ENCODE results near the gene ULBP2.
A peak's percentile ranks its signal among the peaks of the same experiment; 100 is the strongest.
"Not testable (repeated sequence)": the region's sequence is repeated elsewhere in the genome, so short reads cannot be mapped to it uniquely, and the experiment has no call there.

The ULBP2 gene

GRCh38 chr6:149951096-149951495 is 9.3 kb downstream of the ULBP2 start:
- no peak for DNase-seq (ENCODE audit: low read depth in 2 of 2)

GRCh38 chr6:149951626-149952025 is 9.8 kb downstream of the ULBP2 start:
- no peak for DNase-seq (ENCODE audit: low read depth in 2 of 2)

DNA sequence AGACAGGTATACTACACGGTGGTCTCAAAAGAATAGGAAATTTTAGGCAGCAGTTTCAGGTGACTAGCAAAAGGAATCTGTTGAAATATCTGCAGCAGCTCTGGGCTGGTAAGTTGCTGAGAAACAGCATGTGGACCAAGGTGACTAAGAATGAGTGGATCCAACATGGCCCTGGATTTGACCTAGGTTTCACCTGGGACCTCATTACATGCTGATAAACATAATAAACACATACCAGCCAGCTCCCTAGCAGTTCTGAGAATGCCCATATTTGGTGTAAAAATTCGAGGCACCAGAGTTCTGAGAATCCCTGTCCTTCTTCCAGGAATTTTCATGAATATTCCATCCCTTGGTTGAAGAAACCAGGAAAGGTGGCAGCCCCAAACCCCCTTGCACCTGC is 11.6 kb downstream of the ULBP2 start:
- not testable (repeated sequence) for DNase-seq (ENCODE audit: low read depth in 2 of 2)

- DNase-seq (ENCODE audit: low read depth in 2 of 2) = not testable (repeated sequence)
Observed at GRCh38 chr6:149953934-149954327, 12.1 kb downstream of the ULBP2 start.

GRCh38 chr6:149954328-149954983 is 12.6 kb downstream of the ULBP2 start:
- not testable (repeated sequence) for DNase-seq (ENCODE audit: low read depth in 2 of 2)

DNA sequence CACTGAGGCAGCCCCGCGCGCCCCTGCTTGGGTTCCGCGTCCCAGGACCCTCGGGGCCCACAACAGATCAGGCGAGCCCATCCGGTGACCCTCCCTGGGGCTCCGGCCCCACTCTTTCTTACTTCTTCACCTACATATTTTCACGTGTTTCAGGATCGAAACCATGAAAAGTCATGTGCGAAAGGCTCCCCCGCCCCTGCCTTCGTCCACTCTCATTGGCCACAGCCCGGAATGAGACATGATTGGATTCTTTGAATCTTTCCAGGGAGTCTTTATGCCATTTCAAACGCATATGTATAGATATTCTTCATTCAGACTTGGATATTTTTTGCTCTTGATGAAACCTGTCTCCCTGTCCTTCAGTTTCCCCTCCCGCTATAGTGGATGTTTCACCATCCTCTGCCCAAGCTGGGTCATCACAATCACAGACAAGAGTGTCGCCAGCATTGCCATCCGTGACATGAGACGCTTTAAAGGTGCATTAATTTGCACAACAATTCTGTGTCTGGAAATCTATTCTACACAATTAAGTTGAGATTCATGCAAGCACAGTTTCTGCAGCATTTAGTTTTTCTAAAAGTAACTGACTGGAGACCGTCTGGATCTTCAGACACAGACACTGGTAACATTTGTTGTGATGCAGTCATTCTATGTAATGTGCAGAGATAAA is 13.3 kb downstream of the ULBP2 start:
- DNase-seq (ENCODE audit: low read depth in 2 of 2) = not testable (repeated sequence)

GRCh38 chr6:149955654-149956317 is 14.0 kb downstream of the ULBP2 start:
- not testable (repeated sequence) for DNase-seq (ENCODE audit: low read depth in 2 of 2)

GRCh38 chr6:149958124-149958523 is 16.3 kb downstream of the ULBP2 start:
- not testable (repeated sequence) for DNase-seq (ENCODE audit: low read depth in 2 of 2)

DNA sequence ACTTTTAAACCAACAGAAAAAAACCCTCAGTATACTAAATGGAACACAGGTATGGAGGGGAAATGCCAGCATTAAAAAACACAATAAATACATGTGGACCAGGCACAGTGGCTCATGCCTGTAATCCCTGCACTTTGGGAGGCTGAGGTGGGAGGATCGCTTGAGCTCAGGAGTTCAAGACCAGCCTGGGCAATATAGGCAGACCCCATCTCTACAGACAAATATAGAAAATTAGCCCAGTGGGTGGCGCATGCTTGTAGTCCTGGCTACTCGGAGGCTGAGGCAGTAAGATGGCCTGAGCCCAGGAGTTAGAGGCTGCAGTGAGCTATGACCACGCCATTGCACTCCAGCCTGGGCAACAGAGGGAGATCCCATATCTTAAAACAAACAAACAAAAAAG is 18.0 kb downstream of the ULBP2 start:
- DNase-seq (ENCODE audit: low read depth in 2 of 2) = not testable (repeated sequence)

- no peak for DNase-seq (ENCODE audit: low read depth in 2 of 2)
Observed at GRCh38 chr6:149960488-149960887, 18.7 kb downstream of the ULBP2 start.

GRCh38 chr6:149961728-149962425 is 20.1 kb downstream of the ULBP2 start:
- DNase-seq (ENCODE audit: low read depth in 2 of 2) = no peak

GRCh38 chr6:149962461-149963211 is 20.8 kb downstream of the ULBP2 start:
- no peak for DNase-seq (ENCODE audit: low read depth in 2 of 2)

- peak in 1 of 2 donors; percentile 43 for DNase-seq (ENCODE audit: low read depth in 2 of 2)
Observed at GRCh38 chr6:149963212-149963461, 21.3 kb downstream of the ULBP2 start.

- DNase-seq (ENCODE audit: low read depth in 2 of 2) = peak; percentile 69 to 72
Observed at GRCh38 chr6:149963462-149964307, 21.9 kb downstream of the ULBP2 start, which contains the start of gene ULBP1. TSS of gene ULBP1 (plus strand) at chr6:149963943. CDS start at chr6:149964050, 107 bp downstream.

GRCh38 chr6:149964308-149965193 is 22.7 kb downstream of the ULBP2 start:
- DNase-seq (ENCODE audit: low read depth in 2 of 2) = no peak

GRCh38 chr6:149965194-149966020 is 23.6 kb downstream of the ULBP2 start:
- no peak for DNase-seq (ENCODE audit: low read depth in 2 of 2)

GRCh38 chr6:149966319-149966718 is 24.5 kb downstream of the ULBP2 start:
- DNase-seq (ENCODE audit: low read depth in 2 of 2) = not testable (repeated sequence)

DNA sequence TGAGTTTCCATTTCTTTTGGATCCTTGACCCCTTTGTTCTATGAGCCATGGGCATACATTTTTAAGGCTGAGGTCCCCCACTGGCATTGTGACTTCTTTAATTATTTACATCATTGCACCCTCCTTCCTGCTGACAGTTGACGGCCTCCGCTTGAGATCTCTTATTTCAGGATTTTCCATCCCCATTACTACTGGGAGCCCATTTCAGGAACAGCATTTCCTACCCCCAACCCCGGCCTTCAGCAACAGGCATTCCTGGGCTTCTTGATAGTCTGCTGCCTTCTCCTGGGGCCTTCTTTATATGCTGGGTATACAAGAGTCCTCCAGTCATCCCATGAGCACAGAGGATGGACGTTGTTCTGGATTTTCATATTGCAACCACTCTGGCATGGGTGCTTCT is 25.8 kb downstream of the ULBP2 start:
- no peak for DNase-seq (ENCODE audit: low read depth in 2 of 2)

GRCh38 chr6:149967999-149968398 is 26.2 kb downstream of the ULBP2 start:
- DNase-seq (ENCODE audit: low read depth in 2 of 2) = not testable (repeated sequence)
